ENCODE measurements around the gene HTT.
"Not testable (repeated sequence)": the region's sequence is repeated elsewhere in the genome, so short reads cannot be mapped to it uniquely, and the experiment has no call there.

The HTT gene

GRCh38 chr4:3124070-3124767 is 49.7 kb downstream of the HTT start:
- no peak for DNase-seq

GRCh38 chr4:3127112-3127511 is 52.6 kb downstream of the HTT start:
- DNase-seq, result no peak

- no peak for DNase-seq
These were observed 53.6 kb downstream of the HTT start for GRCh38 chr4:3128058-3128457.

GRCh38 chr4:3128976-3129375 is 54.5 kb downstream of the HTT start:
- DNase-seq, result no peak

- no peak for DNase-seq
These were observed 55.7 kb downstream of the HTT start for GRCh38 chr4:3130201-3130600.

- no peak for DNase-seq
These were observed 56.3 kb downstream of the HTT start for GRCh38 chr4:3130826-3131225.

GRCh38 chr4:3134201-3134600 is 59.7 kb downstream of the HTT start:
- no peak for DNase-seq

GRCh38 chr4:3135155-3136011 is 60.9 kb downstream of the HTT start:
- DNase-seq, result no peak

- no peak for DNase-seq
These were observed 62.0 kb downstream of the HTT start for GRCh38 chr4:3136454-3136853.

GRCh38 chr4:3137908-3138307 is 63.4 kb downstream of the HTT start:
- DNase-seq, result no peak

GRCh38 chr4:3145234-3145924 is 70.9 kb downstream of the HTT start:
- DNase-seq, result no peak

- DNase-seq, result no peak
These were observed 74.4 kb downstream of the HTT start for GRCh38 chr4:3148926-3149325.

- not testable (repeated sequence) for DNase-seq
These were observed 76.8 kb downstream of the HTT start for GRCh38 chr4:3151238-3151637.

- DNase-seq, result no peak
These were observed 82.9 kb downstream of the HTT start for GRCh38 chr4:3157366-3157765.

GRCh38 chr4:3158841-3159240 is 84.4 kb downstream of the HTT start:
- DNase-seq, result no peak

- DNase-seq, result no peak
These were observed 86.0 kb downstream of the HTT start for GRCh38 chr4:3160438-3160837.

GRCh38 chr4:3161044-3161443 is 86.6 kb downstream of the HTT start:
- not testable (repeated sequence) for DNase-seq

GRCh38 chr4:3166434-3166833 is 92.0 kb downstream of the HTT start:
- DNase-seq, result not testable (repeated sequence)

GRCh38 chr4:3168029-3168428 is 93.5 kb downstream of the HTT start:
- no peak for DNase-seq

- DNase-seq, result no peak
These were observed 100.2 kb downstream of the HTT start for GRCh38 chr4:3174371-3175338.

GRCh38 chr4:3176367-3177229 is 102.1 kb downstream of the HTT start:
- no peak for DNase-seq
